Measurements from ENCODE around the gene ENPP6. TPM values are rescaled to one million over a fixed set of nuclear protein-coding genes. Genes with fewer than 3 reads are reported as not detected.

The ENPP6 gene
- total RNA-seq, 1 experiment from 2014 or later = not detected

DNA sequence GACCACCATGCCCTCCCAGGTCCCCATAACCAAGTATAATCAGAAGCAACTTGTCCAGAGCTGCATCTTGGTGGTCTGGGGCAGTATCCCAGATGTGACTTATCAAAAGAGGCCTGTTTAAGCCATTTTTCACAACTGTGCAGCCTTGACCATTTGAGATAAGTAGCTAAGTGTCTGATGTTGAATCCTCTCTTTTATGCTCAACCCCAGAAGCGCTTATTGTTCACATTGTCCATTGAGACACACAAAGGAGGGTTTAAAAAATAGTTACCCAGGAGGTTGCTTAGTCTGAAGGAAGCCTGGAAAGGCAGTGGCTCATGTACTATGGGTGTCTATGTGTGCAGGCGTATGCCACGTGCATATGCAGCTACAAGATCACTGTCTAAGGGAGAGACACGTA is 27.0 kb downstream of the ENPP6 start:
- DNase-seq (ENCODE audit: low read depth) = no peak

DNA sequence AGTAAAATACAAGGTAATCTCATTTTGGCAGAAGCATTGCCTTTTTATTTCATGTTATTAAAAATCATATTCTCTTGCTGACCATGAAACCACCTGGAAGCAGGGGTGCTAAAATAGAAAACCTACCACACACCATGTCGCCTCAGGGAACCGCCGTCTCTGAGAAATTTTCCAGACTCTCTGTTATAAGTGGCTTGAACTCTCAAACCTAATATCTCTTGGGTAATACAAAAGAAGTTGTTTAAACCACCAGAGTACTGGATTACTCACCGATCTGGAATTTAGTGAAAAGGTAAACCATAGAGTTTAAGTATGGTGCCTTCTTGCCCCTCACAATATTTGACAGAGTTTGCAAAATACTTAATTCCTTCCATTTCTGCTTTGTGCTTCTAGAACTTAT is 27.7 kb downstream of the ENPP6 start:
- DNase-seq (ENCODE audit: low read depth) = no peak

DNA sequence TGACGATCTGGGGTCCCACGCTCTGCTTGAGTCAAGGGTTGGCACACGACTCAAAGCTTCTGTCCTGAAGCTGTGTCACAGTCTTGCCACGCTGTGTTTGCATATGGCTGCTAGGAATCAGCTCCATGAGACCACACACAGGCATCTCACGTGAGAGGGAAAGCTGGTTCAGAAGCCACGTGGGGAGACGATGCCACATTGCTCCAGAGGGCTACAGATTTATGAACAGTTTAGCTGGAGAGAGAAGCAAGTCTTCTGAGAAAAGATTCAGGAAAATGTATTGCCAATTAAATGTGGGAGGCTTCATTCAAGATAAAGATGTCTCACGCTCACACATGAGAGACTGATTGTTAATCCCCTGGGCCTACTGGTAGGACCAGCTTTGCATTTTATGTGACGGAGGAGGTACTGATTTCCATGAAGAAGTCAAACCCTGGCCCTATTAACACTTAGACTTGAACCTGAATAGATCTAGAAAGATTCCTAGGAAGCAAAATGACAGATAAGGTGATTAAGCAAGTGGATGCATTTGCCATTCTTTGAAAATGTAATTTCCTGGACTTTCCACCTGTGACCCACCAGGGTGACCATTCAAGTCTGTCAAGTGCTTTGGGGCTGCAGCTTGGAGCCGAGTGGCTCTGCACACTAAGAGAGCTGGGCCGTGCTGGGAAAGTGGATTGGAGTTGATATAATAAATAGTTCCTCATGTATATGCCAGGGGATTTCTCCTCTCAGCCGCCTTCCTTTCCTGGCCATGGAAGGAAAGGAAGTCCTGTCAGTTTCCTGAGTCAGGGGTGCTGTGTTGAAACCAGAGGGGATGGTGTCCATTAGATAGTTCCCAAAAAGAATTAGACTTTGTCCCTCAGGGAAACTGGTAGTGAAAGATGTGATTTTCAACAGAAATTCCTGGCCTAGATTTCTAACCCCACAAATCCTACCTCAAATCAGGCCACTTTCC is 29.0 kb downstream of the ENPP6 start:
- DNase-seq (ENCODE audit: low read depth) = no peak

GRCh38 chr4:184177271-184177670 is 40.4 kb downstream of the ENPP6 start:
- DNase-seq (ENCODE audit: low read depth) = no peak

- no peak for DNase-seq (ENCODE audit: low read depth)
These were observed 42.8 kb downstream of the ENPP6 start for GRCh38 chr4:184174571-184175488.

DNA sequence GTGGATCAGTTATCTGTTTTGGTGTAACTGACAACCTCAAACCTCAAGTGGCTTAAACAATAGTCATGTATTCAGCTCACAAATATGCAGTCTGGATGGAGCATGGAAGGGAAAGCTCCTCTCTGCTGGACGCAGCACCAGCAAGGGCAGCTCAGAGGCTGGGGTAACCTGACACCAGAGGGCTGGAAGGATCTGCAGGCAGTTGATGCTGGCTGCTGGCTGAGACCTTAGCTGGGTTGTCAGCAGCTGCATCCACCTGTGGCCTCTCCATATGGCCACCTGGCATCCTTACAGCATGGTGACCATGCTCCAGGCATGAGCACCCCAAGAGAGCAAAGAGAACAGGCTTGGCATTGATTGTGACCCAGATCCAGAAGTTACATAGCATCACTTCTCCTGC is 46.7 kb downstream of the ENPP6 start:
- DNase-seq (ENCODE audit: low read depth) = no peak

DNA sequence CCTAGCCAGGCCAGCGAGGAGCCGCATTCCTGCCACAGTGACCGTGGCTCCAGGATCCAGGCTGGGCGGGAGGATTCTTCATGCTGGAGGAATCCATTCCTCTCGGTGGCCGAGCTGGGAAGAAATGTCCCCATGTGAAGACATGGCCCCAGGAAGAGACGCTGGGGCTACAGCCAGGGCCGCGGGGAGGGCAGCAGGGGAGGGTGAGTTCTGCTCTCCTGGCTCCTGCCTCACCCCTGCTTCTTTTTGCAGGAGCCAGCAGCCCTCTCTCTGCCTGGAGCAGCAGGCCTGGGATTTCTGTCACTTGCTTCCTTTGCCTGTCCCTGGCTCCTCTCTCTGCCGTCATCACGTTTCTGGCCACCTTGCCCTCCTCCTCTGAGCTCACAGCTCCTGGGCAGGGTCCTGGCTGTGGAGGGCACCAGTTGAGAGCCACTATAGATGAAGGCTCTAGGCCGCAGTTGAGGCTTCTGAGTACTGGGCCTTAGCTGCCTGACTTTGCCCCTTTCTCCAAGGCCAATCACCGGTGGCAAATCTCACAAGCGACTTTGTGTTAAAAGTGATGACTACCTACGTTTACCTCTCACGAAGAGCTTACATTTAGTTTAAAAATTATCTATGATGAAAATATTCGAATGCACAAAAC is 48.3 kb downstream of the ENPP6 start:
- no peak for DNase-seq (ENCODE audit: low read depth)

GRCh38 chr4:184168406-184169019 is 49.2 kb downstream of the ENPP6 start:
- peak; percentile 60 for DNase-seq (ENCODE audit: low read depth)

DNA sequence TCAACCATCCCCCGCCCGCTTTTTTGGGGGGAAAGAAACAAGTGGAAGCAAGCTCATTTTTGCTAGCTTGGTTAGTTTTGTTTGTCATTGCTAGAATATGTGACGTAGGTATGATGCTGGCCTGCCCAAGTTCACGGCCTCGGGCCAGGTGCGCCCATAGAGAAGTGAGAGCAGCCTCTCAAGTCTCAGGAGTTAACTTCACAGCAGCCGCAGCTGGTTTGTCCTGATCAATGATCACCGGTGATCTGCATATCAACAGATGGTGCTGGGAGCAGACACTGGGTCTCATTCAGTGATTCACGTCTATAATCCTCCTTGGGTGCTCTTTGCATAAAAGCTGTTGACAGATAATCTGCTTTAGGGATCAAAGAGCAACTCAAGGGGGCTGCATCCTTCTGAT is 50.1 kb downstream of the ENPP6 start:
- no peak for DNase-seq (ENCODE audit: low read depth)

GRCh38 chr4:184166736-184167135 is 50.9 kb downstream of the ENPP6 start:
- DNase-seq (ENCODE audit: low read depth) = no peak

DNA sequence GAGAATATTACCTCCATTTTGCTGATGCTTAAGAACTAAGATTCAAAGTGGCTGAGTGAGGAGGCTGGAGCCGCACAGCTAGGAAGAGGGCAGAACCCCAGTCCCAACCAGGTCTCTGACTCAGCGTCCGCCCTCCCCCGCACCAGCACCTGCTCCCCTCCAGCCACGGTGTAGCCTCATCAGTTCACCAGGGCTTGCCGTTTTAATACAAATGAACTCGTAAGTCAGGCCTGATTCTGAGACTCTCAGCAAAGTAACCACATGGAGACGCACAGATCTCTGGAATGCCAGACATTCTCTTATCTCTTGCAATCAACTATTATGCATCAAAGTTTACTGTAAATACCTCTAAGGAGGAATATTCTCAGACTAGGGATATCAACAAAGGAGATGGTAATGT is 52.4 kb downstream of the ENPP6 start:
- peak; percentile 4 for DNase-seq (ENCODE audit: low read depth)

GRCh38 chr4:184163813-184164212 is 53.9 kb downstream of the ENPP6 start:
- no peak for DNase-seq (ENCODE audit: low read depth)

DNA sequence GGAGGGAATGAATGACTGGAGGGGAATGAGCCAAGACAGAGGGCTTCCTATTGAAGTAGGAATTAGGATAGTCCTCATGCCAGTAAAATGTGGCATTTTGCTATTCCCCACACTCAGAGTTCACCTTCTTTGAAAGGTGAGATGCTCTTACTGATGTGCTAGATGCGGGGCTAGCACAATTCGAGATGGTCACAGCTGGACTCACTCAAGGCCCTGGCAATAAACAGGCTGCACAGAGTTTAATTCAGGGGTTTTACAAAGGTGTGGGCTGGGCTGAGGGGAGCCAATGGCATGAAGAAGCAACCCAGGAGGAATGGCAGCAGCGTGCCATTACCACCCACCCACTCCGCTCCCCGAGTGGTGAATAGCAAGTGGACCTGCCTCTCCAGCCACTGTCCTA is 55.1 kb downstream of the ENPP6 start:
- DNase-seq (ENCODE audit: low read depth) = no peak

GRCh38 chr4:184157322-184157721 is 60.4 kb downstream of the ENPP6 start:
- no peak for DNase-seq (ENCODE audit: low read depth)

DNA sequence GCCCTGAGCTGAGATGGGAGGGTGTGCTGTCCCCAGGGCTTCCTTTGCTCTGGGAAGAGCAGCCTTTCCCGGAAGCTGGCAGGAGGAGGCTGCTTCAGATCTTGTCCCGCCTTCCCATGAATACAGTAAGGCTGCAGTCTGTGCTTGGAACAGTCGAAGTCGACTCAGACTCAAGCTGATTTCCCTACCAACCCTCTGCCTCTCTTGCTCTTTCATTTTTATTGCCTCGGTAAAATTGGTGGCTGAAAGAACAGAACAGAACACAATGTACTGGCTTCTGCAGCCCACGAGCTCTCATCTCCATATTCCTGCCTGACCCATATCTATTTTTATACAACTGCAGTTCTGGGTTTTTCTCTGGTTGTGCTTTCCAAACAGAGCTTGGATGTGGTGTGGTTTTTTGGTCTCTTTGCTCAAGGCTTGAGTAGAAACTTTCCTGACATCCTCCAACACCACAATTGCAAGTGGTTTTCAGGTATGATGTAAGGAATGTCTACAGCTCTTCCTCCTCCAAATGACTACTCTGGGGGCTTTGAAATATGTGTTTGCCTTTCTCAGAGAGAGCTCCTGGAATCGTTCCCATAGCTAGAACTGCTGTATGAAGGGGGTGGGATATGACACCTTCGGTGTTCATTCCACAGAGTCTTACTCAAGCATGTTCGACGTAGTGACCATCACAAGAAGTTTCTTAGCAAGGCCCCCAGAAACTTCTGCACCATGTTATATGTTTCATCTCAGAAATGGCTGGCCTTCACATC is 61.3 kb downstream of the ENPP6 start:
- DNase-seq (ENCODE audit: low read depth) = no peak

DNA sequence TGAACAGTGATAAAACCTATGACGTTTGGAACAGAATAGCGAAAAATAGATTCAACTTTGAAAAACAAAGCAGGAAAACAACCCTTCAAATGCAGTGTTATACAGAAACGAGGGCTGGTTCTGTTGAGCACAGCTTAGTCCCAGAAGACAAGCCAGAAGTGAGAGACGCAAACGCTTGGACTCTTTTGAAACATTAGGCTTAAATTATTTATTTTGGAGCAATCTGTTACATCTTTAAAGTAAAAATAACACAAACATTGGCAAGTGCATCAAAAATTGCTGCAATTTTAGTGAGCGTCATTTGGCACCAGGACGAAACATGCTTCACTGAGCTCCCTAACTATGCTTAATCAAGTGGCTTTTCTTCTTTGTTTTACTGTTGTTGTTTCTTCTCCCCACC is 63.5 kb downstream of the ENPP6 start:
- no peak for DNase-seq (ENCODE audit: low read depth)

DNA sequence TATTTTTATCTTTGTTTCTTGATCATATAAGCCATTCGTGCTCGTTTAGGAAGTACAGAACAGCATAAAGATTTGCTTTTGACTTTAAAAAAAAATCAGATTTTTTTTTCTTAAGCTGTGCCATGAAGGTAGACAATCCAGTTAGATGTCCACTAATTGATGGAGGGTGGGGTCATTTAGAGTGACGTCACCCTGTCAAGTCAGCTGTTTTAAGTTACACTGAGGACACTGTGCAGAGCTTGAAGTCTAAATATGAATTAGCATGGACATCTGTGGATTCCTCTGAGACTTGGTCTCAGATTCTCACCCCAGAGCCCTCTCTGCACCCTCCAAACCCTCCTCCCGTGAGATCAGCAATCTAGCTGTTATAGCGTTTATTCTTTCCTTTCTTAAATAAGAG is 63.9 kb downstream of the ENPP6 start:
- no peak for DNase-seq (ENCODE audit: low read depth)

DNA sequence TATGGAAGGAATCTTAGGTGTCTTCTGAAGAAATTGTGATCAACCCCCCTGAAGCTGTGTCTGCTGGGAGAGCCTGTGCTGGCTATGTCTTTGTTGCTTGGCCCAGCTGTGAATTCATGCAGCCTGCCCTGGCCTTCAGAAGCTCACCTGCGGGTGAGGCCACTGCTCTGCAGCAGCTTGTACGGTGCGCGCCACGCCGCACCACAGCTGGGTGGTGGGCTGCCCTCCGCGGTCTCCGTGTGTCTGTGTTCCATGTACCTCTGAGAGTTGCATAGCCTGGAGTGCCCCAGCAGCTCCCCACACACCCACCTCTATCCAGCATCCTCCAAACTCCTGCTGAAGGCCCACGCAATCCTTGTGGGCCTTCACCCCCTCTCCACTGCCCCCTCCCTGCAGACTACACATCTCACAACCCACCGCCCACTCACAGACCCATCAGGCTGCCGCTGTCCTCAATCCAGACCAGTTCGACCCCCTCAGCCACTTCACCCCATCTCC is 65.6 kb downstream of the ENPP6 start:
- no peak for DNase-seq (ENCODE audit: low read depth)

DNA sequence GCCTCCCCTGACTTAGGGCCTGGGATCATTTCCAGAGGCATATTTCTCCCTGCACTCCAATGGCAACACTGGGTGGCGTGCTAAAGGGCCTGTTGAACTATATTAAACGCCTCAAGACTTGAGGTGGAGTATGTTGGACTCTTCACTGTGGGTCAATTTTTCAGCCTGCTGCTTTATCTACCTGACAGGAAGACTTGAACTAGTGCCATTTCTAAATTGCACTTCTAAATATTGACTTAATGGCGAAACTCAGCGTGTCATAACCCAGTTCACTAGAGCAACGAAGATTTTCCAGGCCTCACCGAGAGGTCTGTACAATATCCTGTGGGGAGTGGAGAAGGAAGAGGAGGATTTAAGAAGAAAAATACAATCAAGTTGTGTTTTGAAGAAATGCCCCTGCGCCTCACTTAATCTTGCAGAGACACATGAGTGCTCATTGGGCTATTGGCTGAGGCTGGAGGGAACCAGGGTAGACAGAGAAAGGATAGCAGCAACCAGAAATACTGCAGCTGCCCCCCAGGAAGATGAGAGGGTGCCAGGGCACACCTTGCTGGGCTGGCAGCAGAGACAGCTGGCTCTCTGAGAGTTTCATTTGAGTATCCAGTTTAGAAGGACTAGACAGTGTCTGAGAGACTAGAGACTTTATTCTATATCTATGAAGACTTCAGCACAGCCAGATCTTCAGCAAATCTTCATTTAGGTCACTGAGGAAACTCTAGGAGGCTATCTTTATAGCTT is 67.4 kb downstream of the ENPP6 start:
- DNase-seq (ENCODE audit: low read depth) = no peak

All from RPMI7951 (cell line).